ENCODE measurements around the gene ITGBL1. TPM values are rescaled to one million over a fixed set of nuclear protein-coding genes. Genes with fewer than 3 reads are reported as not detected.

ITGBL1 gene
- total and polyA plus RNA-seq, 2 of the 4 experiments (the other 2 are of a cell fraction): 22.2 to 24.2 TPM

GRCh38 chr13:101492251-101492910 lies 39.9 kb downstream of the ITGBL1 start:
- ChIA-PET CTCF (interaction anchor here (0.7 kb wide), 1 partner anchor 1381 kb away, joined by 3 read pairs; no protein-coding TSS in a partner anchor), POLR2A (ENCODE audit: unreplicated experiment) (no interaction called here)
- Histone ChIP-seq H4K91ac (ENCODE audit: insufficient read depth, low read depth, low read length) (no peak overlapping the region), H2AK9ac (replicated peaks; ENCODE audit: low read depth, low read length, poor library complexity) (no peak overlapping the region), H3K23ac (ENCODE audit: low read depth, low read length) (no peak overlapping the region), H3K4me1 (ENCODE audit: control insufficient read depth, insufficient read depth, low read length) (no peaks in the 10 kb centered on the region), H3K9me3 (ENCODE audit: control insufficient read depth, insufficient read depth, low read length) (no peaks in the 10 kb centered on the region), H3K4me3 (ENCODE audit: insufficient read depth, low read depth, low read length) (no peak overlapping the region), H3K56ac (ENCODE audit: extremely low read depth, insufficient read depth, low read length) (no peak overlapping the region), H2BK120ac (ENCODE audit: low read depth, low read length) (no peak overlapping the region), H4K20me1 (ENCODE audit: insufficient read depth, low read length) (no peaks in the 10 kb centered on the region), H3K9me1 (ENCODE audit: insufficient read depth, low read length) (no peaks in the 10 kb centered on the region; the same call in 1 of the 2 replicates), H3K27me3 (ENCODE audit: control insufficient read depth, insufficient read depth, low read length) (no peaks in the 10 kb centered on the region), H3K9ac (ENCODE audit: low read depth, low read length) (no peak overlapping the region), H2BK20ac (ENCODE audit: low read depth, low read length) (no peak overlapping the region), H2AK5ac (ENCODE audit: low read depth, low read length) (no peak overlapping the region), H2BK5ac (ENCODE audit: low read depth, low read length, poor library complexity, severe bottlenecking) (no peak overlapping the region), H3K27ac (ENCODE audit: insufficient read depth, low read length) (no peak overlapping the region), H3K18ac (ENCODE audit: low read depth, low read length) (no peak overlapping the region), H2BK15ac (ENCODE audit: low read depth, low read length) (no peak overlapping the region), H3K14ac (replicated peaks; ENCODE audit: low read depth, low read length) (no peak overlapping the region), H3K79me1 (ENCODE audit: low read depth in 1 of 2, low read length in 2 of 2) (no peaks in the 10 kb centered on the region), H4K8ac (ENCODE audit: low read depth in 2 of 2, low read length in 2 of 2) (no peak overlapping the region), H2AFZ (replicated peaks; ENCODE audit: low read length, poor library complexity) (no peak overlapping the region), H3K36me3 (ENCODE audit: control insufficient read depth, insufficient read depth, low read length) (no peaks in the 10 kb centered on the region), H3K4me2 (ENCODE audit: low read depth, low read length) (no peak overlapping the region), H3K4ac (ENCODE audit: low read depth, low read length) (no peak overlapping the region), H4K5ac (ENCODE audit: low read depth, low read length) (no peak overlapping the region)
- 100% methylated on average over 2 of the region's 3 CpGs; no CpG with 5 or more reads in 1 of the 2 experiments for WGBS, 2 experiments (ENCODE audit: extremely low coverage in 2 of 2, insufficient read length in 1 of 2)
- TF ChIP-seq ELK1 (IDR thresholded peaks at IDR 0.05; ENCODE audit: borderline replicate concordance, low read depth, low read length) (no peak), RAD21 (IDR thresholded peaks at IDR 0.05; ENCODE audit: low read length) (no peak), CEBPB (IDR thresholded peaks at IDR 0.05; ENCODE audit: low read depth, low read length) (peak; percentile 26; the same call in 1 of the 2 replicates)
- no TSS peak for BruUV-seq (replicated peaks)
- in situ Hi-C loops (cut with MboI; ENCODE audit: low sequenced_read_pairs): no loop called here
- ATAC-seq (ENCODE audit: low read depth): peak; percentile 79
- peak; percentile 19 for DNase-seq
- dilution Hi-C loops (cut with HindIII; ENCODE audit: low sequenced_read_pairs, unreplicated experiment): no loop called here
- intact Hi-C loops (cut with micrococcal nuclease): no loop called here

All from IMR-90 (cell line).